Neural progenitor cell (in vitro differentiated cells): Measurements from ENCODE around the gene CTAGE9. TPM values are rescaled to one million over a fixed set of nuclear protein-coding genes. Genes with fewer than 3 reads are reported as not detected.
"Not testable (repeated sequence)": the region's sequence is repeated elsewhere in the genome, so short reads cannot be mapped to it uniquely, and the experiment has no call there.

ENCODE experiments used
- DNase-seq: peaks from one replicate; pipeline ENCODE4 v3.0.0-alpha.2; 2016; ENCODE audit warnings: low spot score
- H2AFZ ChIP-seq: fragments of 200-600 bp; sonication (generic); replicated peaks from 2 replicates; pipeline ENCODE4 v1.6.1; 2016; ENCODE audit warnings: antibody characterized with exemption
- H3F3A ChIP-seq: fragments of 200-600 bp; sonication (generic); 2 replicates; pipeline ENCODE4 v1.6.1; 2016; ENCODE audit warnings: antibody characterized with exemption, low read depth
- H3K27ac ChIP-seq: fragments of 200-600 bp; sonication (generic); 2 replicates; pipeline ENCODE4 v1.5.1; 2016; ENCODE audit warnings: mild to moderate bottlenecking
- H3K27me3 ChIP-seq: fragments of 200-600 bp; sonication (generic); 2 replicates; pipeline ENCODE4 v1.6.1; 2016; ENCODE audit warnings: mild to moderate bottlenecking, moderate library complexity
- H3K36me3 ChIP-seq: fragments of 200-600 bp; sonication (generic); 2 replicates; pipeline ENCODE4 v1.5.1; 2016
- H3K4me1 ChIP-seq: fragments of 200-600 bp; sonication (generic); 2 replicates; pipeline ENCODE4 v1.6.1; 2016; ENCODE audit warnings: mixed run types
- H3K4me2 ChIP-seq: fragments of 200-600 bp; sonication (generic); 2 replicates; pipeline ENCODE4 v1.6.1; 2016
- H3K4me3 ChIP-seq: fragments of 200-600 bp; sonication (generic); 2 replicates; pipeline ENCODE4 v1.5.1; 2016
- H3K79me2 ChIP-seq: fragments of 200-600 bp; sonication (generic); 2 replicates; pipeline ENCODE4 v1.6.1; 2016; ENCODE audit warnings: low read depth
- H3K9ac ChIP-seq: fragments of 200-600 bp; sonication (generic); 2 replicates; pipeline ENCODE4 v1.6.1; 2016
- H3K9me3 ChIP-seq: fragments of 200-600 bp; sonication (generic); 2 replicates; pipeline ENCODE4 v1.5.1; 2016; ENCODE audit warnings: low read depth
- H4K20me1 ChIP-seq: fragments of 200-600 bp; sonication (generic); 2 replicates; pipeline ENCODE4 v1.6.1; 2016; ENCODE audit warnings: low read depth
- H3K27ac Mint-ChIP-seq: 3 replicates; pipeline ENCODE4 v1.8.0; 2021; ENCODE audit warnings: mixed read lengths
- H3K27me3 Mint-ChIP-seq: 2 replicates; pipeline ENCODE4 v1.8.0; 2022; ENCODE audit warnings: low read depth, mild to moderate bottlenecking, inconsistent platforms, moderate library complexity, mixed read lengths; ENCODE audit not compliant: insufficient read depth
- H3K36me3 Mint-ChIP-seq: 3 replicates; pipeline ENCODE4 v1.8.0; 2021; ENCODE audit warnings: mixed read lengths
- H3K4me1 Mint-ChIP-seq: 3 replicates; pipeline ENCODE4 v1.8.0; 2021; ENCODE audit warnings: mixed read lengths
- H3K4me3 Mint-ChIP-seq: 3 replicates; pipeline ENCODE4 v1.8.0; 2021; ENCODE audit warnings: mild to moderate bottlenecking, moderate library complexity, mixed read lengths
- H3K9me3 Mint-ChIP-seq: 3 replicates; pipeline ENCODE4 v1.8.0; 2020; ENCODE audit warnings: mixed read lengths
- EZH2 ChIP-seq: fragments of 200-600 bp; sonication (generic); IDR thresholded peaks from 2 replicates; pipeline ENCODE4 v1.6.1; 2017; ENCODE audit warnings: antibody characterized with exemption, mild to moderate bottlenecking, moderate library complexity
- EZH2phosphoT487 ChIP-seq: fragments of 200-600 bp; sonication (generic); IDR thresholded peaks from 2 replicates; pipeline ENCODE4 v1.6.1; 2017; ENCODE audit warnings: antibody characterized with exemption
- total RNA-seq: library from RNA; depleted of rRNA; stranded (reverse); fragments of >200 nt; gene quantifications from 2 replicates; pipeline ENCODE4 v1.2.3, GENCODE V29; 2015; ENCODE audit warnings: low replicate concordance
- TF ChIP-seq, protein P1 (sequence below): fragments of 200-600 bp; sonication (generic); IDR thresholded peaks from 2 replicates; pipeline ENCODE4 v1.5.1; 2017; ENCODE audit warnings: antibody characterized with exemption, mild to moderate bottlenecking

The CTAGE9 gene
- total RNA-seq, 1 donor from 2014 or later: not detected

DNA sequence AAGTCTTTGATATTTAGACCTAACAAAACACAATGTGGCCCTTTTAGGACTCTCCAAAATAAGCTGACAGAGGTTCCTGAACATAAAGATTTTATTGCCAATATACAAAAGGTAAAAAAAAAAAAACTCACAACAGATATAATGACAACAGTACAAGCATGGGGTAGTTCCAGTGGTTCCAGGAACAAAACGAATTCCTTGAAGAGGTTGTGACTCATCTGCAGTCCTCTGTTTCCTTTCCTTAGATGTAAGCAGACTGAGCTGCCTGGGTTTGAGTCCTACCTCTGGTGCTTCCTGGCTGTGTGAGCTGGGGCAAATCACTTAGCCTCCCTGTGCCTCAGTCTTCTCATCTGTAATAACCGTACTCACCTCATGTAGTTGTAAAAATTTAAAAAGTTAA, 13.3 kb upstream of the CTAGE9 start:
- Mint-ChIP-seq H3K27me3 (no peaks in the 10 kb centered on the region), H3K9me3 (peaks cover 6% of the 10 kb centered on the region), H3K27ac (no peak overlapping the region), H3K4me1 (no peaks in the 10 kb centered on the region), H3K36me3 (peaks cover 2% of the 10 kb centered on the region), H3K4me3 (no peak overlapping the region)
- H3F3A ChIP-seq: no peaks in the 10 kb centered on the region
- no peak overlapping the region for H2AFZ ChIP-seq
- H3K36me3 ChIP-seq: no peaks in the 10 kb centered on the region
- no peaks in the 10 kb centered on the region for H4K20me1 ChIP-seq
- DNase-seq: no peak
- H3K79me2 ChIP-seq: no peaks in the 10 kb centered on the region
- H3K9me3 ChIP-seq: no peaks in the 10 kb centered on the region
- H3K4me2 ChIP-seq: no peak overlapping the region
- no peaks in the 10 kb centered on the region for H3K27me3 ChIP-seq
- no peak overlapping the region for H3K9ac ChIP-seq
- no peak overlapping the region for H3K27ac ChIP-seq
- no peak overlapping the region for H3K4me3 ChIP-seq
- TF ChIP-seq EZH2phosphoT487: no peak
- no peak for TF ChIP-seq EZH2
- TF ChIP-seq, protein P1, sequence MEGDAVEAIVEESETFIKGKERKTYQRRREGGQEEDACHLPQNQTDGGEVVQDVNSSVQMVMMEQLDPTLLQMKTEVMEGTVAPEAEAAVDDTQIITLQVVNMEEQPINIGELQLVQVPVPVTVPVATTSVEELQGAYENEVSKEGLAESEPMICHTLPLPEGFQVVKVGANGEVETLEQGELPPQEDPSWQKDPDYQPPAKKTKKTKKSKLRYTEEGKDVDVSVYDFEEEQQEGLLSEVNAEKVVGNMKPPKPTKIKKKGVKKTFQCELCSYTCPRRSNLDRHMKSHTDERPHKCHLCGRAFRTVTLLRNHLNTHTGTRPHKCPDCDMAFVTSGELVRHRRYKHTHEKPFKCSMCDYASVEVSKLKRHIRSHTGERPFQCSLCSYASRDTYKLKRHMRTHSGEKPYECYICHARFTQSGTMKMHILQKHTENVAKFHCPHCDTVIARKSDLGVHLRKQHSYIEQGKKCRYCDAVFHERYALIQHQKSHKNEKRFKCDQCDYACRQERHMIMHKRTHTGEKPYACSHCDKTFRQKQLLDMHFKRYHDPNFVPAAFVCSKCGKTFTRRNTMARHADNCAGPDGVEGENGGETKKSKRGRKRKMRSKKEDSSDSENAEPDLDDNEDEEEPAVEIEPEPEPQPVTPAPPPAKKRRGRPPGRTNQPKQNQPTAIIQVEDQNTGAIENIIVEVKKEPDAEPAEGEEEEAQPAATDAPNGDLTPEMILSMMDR: no peak
- H3K4me1 ChIP-seq: no peaks in the 10 kb centered on the region

DNA sequence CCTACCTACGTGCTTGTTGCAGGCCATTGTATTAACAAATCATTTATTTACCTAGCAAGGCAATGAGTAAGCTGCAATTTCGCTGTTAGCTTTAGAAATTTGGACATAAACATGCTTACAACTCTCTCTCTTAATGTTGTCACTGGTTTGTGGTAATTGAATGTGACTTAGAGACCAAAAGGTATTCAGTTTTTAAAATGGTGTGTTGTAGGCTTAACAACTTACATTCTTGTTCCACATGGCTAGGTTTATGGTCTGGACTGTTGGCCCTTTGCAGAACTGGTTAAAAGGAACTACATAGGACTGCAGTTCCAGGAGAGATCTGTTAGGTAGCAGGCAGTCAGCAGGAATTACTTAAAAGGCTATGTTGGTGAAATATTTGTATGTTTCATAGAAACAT, 10.3 kb upstream of the CTAGE9 start:
- no peaks in the 10 kb centered on the region for H3K36me3 ChIP-seq
- H3K4me1 ChIP-seq: no peaks in the 10 kb centered on the region
- no peak overlapping the region for H3K27ac Mint-ChIP-seq
- H3K27me3 ChIP-seq: no peaks in the 10 kb centered on the region
- H3K9ac ChIP-seq: no peak overlapping the region
- H3F3A ChIP-seq: no peaks in the 10 kb centered on the region
- H2AFZ ChIP-seq: no peak overlapping the region
- no peaks in the 10 kb centered on the region for H3K36me3 Mint-ChIP-seq
- H3K27me3 Mint-ChIP-seq: no peaks in the 10 kb centered on the region
- no peaks in the 10 kb centered on the region for H3K4me1 Mint-ChIP-seq
- no peak overlapping the region for H3K4me3 ChIP-seq
- H3K4me2 ChIP-seq: no peak overlapping the region
- no peaks in the 10 kb centered on the region for H3K9me3 ChIP-seq
- peaks cover under 1% of the 10 kb centered on the region for H3K9me3 Mint-ChIP-seq
- no peak for TF ChIP-seq EZH2
- TF ChIP-seq, protein P1: no peak
- no peak for TF ChIP-seq EZH2phosphoT487
- H3K79me2 ChIP-seq: no peaks in the 10 kb centered on the region
- no peak overlapping the region for H3K27ac ChIP-seq
- no peak for DNase-seq
- H4K20me1 ChIP-seq: no peaks in the 10 kb centered on the region
- no peak overlapping the region for H3K4me3 Mint-ChIP-seq

DNA sequence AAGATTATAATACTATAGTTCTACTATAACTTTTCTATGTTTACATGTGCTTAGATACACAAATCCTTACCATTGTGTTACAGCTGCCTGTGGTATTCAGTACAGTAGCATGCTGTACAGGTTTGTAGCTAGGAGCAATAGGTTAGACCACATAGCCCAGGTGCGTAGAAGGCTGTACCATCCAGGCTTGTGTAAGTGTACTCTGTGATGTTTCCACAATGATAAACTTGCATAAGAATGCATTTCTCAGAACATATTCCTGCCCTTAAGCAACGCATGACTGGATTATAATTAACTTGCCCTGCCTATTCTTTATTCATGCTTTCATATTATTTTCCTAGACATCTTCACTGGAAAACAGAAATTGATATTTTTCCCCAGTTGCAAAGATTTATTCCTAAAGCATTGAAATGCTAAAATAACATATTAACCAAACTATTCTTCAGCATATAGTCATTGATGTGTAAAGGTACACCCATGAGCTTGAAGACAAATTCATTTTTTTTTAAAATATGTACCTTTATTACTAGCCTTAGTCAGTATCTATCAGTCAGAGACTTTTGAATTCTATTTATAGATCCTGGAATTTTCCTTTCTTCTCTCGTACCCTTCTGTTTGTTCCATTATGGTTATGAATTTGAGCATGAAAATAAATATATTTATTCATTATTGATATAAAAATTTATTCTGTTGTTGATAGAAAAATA, 7.2 kb upstream of the CTAGE9 start:
- no peaks in the 10 kb centered on the region for H3K36me3 ChIP-seq
- TF ChIP-seq EZH2phosphoT487 (no peak), EZH2 (no peak)
- TF ChIP-seq, protein P1: no peak
- no peaks in the 10 kb centered on the region for H3K27me3 Mint-ChIP-seq
- H2AFZ ChIP-seq: no peak overlapping the region
- H3K27ac Mint-ChIP-seq: no peak overlapping the region
- no peaks in the 10 kb centered on the region for H3K36me3 Mint-ChIP-seq
- no peak for DNase-seq
- H3F3A ChIP-seq: no peaks in the 10 kb centered on the region
- H4K20me1 ChIP-seq: no peaks in the 10 kb centered on the region
- H3K4me1 ChIP-seq: no peaks in the 10 kb centered on the region
- no peaks in the 10 kb centered on the region for H3K9me3 ChIP-seq
- no peaks in the 10 kb centered on the region for H3K9me3 Mint-ChIP-seq
- H3K27me3 ChIP-seq: no peaks in the 10 kb centered on the region
- no peak overlapping the region for H3K27ac ChIP-seq
- no peak overlapping the region for H3K4me3 Mint-ChIP-seq
- H3K4me1 Mint-ChIP-seq: no peaks in the 10 kb centered on the region
- no peak overlapping the region for H3K9ac ChIP-seq
- H3K79me2 ChIP-seq: no peaks in the 10 kb centered on the region
- H3K4me3 ChIP-seq: no peak overlapping the region
- H3K4me2 ChIP-seq: no peak overlapping the region

DNA sequence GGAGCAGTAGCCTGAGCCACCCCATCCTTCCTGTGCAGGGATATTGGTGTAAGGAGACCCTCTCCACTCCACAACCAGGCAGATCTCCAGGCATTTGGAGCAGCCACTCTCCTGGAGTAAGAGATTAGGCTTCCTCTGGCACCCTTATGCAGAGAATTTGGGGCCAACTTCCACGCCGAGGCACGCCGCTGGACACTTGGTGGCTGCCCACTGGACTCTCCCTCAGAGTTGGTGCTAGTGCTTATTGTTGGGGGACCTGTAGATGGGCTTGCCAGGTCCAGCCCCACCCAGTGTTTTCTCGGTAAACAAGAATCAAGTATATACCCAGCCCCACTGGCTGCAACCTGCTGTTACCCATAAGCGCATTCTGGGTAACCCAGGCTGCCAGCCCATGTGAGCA, 4.8 kb upstream of the CTAGE9 start:
- H3K27ac ChIP-seq, H3K4me1 Mint-ChIP-seq, H3K4me3 ChIP-seq, H3K9me3 ChIP-seq, H3K4me1 ChIP-seq, H2AFZ ChIP-seq, H3K27me3 Mint-ChIP-seq, H3F3A ChIP-seq, H3K27me3 ChIP-seq, H3K4me2 ChIP-seq, H3K36me3 Mint-ChIP-seq, H3K9me3 Mint-ChIP-seq, H4K20me1 ChIP-seq, H3K79me2 ChIP-seq, H3K9ac ChIP-seq, H3K4me3 Mint-ChIP-seq, H3K36me3 ChIP-seq, DNase-seq, H3K27ac Mint-ChIP-seq: not testable (repeated sequence)

DNA sequence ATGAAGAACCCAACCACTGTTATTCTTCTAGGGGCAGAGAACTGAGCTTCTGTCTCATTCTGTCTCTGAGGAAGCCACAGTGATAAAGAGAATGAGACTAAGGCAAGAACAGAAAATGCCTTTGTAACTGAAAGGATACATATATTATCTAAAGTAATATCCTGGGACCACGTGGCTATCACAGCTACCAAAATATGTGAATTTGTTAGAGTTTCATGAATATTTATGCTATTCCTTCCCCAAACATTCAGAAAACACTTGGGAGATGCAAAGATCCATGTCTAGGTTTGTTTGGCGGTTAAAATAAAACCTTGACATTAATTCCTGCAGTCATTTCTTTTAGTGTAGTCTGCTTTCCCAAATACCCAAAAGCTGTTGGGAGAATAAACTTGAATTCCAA, 6.9 kb downstream of the CTAGE9 start:
- not testable (repeated sequence) for DNase-seq, H3K27me3 Mint-ChIP-seq, H3K36me3 Mint-ChIP-seq, H3K9me3 Mint-ChIP-seq, H3K9ac ChIP-seq, H3K9me3 ChIP-seq, H3K4me3 Mint-ChIP-seq, H3K4me1 Mint-ChIP-seq, H3K27me3 ChIP-seq, H3K27ac Mint-ChIP-seq, H3F3A ChIP-seq, H3K36me3 ChIP-seq, H2AFZ ChIP-seq, H3K79me2 ChIP-seq, H3K4me2 ChIP-seq, H4K20me1 ChIP-seq, H3K4me1 ChIP-seq, H3K4me3 ChIP-seq, H3K27ac ChIP-seq

DNA sequence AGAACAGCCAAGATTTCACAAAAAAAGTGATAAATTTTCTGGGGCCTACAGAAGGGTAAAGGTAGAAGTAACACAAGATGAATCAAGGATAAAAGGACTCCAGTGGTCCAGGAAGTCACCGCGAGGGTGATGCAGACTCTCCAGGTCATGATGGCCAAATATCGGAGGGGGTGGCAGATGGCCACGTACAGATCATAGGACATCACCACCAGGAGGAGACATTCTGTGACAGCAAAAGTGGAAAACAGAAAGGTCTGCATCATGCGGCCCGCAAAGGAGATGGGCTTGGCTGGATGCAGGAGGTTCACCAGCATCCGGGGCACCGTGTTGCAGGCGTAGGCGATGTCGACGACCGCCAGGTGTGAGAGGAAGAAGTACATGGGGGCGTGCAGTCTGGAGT, 10.0 kb downstream of the CTAGE9 start:
- H3K4me3 ChIP-seq, H3K4me1 Mint-ChIP-seq, H3K27me3 Mint-ChIP-seq, H3K4me1 ChIP-seq, H3K4me3 Mint-ChIP-seq, H3K9me3 Mint-ChIP-seq, H4K20me1 ChIP-seq, H3K4me2 ChIP-seq, H3K36me3 ChIP-seq, H3K27me3 ChIP-seq, H3K36me3 Mint-ChIP-seq, H3K27ac ChIP-seq, H3K9ac ChIP-seq, H3K27ac Mint-ChIP-seq, H3K79me2 ChIP-seq, H3F3A ChIP-seq, H2AFZ ChIP-seq, H3K9me3 ChIP-seq, DNase-seq: not testable (repeated sequence)
